NCI-H2081 (cell line): ENCODE results near the gene FRS2.
A peak's percentile ranks its signal among the peaks of the same experiment; 100 is the strongest.

ENCODE experiments used
- DNase-seq, 2 experiments: peaks; one replicate each; lab custom pipeline; 2025; lab: John Stamatoyannopoulos, UW

The FRS2 gene

DNA sequence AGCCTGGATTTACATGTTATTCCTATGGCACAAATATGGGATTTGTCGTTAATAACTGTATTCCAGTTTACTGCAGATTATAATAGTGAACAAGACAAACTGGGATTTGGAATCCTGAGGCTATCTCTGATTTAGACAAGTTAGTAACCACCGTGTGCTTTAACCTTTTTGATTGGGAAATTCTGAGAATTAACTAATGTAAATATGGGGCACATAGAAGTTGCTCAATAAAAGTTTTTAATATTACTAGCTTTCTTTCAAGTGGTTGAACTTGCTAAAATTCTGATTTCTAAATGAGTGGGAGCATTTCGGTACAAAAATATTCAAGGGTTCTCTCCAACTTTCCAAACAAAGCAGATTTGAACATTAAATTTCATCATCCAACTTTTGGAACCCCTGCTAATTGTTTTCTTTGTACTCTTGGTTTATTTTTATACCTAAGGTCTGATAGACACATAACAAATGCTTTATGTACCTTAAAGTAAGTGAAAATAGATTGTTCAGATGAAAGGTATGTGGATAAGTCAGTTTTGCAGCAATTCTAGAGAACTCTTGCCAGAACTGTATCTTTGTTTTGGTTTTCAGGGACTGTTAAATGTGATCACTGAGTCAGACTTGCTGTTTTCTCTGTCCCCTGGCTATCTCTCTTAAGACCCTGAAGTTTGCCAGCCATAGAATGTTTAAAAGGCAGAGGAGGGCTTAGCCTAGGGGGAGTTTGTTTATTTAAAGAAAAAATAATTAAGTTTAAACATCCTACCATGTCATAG lies 57.5 kb downstream of the FRS2 start:
- DNase-seq, result no peak

DNA sequence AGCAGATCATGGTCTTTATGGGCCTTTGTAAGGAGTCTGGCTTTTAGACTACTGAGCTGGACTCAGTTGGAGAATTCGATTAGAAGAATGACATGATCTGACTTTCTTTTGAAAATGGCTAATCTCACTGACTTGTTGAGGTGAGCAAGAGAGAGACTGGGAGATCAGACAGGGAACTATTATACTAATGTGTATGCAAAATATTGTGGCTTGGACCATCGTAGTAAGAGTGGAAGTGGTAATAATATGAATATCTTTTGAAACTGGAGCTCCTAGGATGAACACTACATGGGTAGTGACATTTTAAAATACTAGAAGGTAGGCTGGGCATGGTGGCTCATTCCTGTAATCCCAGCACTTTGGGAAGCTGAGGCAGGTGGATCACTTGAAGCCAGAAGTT lies 58.8 kb downstream of the FRS2 start:
- DNase-seq, result no peak

DNA sequence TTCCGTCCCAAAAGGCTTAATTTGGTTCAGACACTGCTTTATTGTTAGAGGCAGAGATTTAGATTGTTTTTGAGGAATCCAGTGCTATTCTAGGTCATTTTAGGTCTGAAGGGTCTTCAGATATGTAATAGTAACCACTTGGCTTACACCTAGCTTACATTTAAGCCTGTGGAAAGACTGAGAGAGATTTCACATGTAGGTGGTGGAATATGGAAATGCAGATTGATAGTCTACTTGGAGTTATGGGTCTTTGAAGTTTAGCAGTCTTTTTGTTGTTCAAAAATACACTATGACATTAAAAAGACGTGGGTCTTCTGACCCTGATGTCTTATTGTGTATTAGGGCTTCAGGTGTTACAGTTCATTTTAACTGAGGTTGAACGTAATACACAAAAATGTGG lies 63.7 kb downstream of the FRS2 start:
- no peak for DNase-seq

DNA sequence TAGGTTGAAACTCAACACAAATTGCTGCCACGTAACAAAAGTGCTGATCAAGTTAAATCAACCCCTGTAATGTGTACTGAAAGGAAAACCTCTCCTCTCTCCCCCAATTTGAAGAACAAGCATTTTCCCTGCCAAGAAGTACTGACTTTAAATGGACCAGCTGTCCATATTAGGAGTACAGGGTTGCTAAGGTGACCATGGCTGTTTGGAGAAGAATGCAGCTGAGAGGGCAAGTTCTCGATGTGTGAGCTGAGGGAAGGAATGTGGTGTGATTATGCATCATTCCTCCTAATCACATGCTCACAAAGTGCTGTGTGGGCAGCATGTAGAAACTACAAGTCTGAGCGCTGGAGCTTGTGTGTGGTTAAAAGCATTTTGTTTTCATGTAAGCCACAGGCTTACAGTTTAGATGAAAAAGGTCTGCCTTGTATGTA lies 64.2 kb downstream of the FRS2 start:
- DNase-seq, result peak; percentile 42 to 74

DNA sequence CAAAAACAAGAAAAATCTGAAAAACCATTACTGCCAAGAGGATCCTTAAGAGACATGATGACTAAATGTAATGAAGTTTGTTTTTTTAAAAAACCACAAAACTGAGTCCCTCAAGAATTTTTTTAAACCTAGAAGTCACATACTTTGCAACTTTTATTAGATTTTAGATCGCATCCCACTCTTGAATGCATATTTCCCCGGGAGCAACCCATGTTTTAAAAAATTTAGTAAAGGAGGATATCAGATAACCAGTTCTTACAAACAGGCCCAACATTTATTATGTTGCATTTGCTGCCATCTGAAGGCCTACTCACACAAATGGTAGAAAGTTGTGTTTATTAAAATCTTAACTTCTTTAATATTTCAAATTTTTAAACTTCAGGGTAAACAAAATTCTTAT lies 70.8 kb downstream of the FRS2 start:
- no peak for DNase-seq

DNA sequence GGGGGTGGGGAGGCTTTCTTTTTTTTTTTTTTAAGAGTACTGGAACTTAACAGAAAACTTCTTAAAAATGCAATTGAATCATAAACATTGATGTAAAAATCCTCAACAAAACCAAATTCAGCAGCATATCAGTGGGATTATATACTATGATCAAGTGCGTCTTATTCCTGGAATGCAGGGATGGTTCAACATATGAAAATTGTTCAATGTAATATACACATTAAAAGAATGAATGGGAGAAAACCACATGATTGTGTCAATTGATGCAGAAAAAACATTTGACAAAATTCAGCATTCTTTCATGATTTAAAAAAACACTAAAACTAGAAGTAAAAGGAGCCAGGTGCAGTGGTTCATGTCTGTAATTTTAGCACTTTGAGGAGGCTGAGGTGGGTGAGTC lies 73.9 kb downstream of the FRS2 start:
- DNase-seq, result no peak

DNA sequence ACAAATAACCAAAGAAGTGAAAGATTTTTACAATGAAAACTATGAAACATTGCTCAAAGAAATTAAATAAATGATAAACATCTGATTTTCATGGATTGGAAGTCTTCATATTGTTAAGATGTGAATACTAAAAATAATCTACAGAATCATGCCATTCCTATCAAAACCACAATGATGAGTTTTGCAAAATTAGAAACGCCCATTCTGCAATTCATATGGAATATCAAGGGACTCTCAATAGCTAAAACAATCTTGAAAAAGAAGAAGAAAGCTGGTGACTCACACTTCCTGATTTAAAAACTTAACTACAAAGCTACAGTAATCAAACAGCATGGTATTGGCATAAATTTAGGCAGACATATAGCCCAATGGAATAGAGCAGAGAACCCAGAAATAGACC lies 74.9 kb downstream of the FRS2 start:
- DNase-seq, result no peak

DNA sequence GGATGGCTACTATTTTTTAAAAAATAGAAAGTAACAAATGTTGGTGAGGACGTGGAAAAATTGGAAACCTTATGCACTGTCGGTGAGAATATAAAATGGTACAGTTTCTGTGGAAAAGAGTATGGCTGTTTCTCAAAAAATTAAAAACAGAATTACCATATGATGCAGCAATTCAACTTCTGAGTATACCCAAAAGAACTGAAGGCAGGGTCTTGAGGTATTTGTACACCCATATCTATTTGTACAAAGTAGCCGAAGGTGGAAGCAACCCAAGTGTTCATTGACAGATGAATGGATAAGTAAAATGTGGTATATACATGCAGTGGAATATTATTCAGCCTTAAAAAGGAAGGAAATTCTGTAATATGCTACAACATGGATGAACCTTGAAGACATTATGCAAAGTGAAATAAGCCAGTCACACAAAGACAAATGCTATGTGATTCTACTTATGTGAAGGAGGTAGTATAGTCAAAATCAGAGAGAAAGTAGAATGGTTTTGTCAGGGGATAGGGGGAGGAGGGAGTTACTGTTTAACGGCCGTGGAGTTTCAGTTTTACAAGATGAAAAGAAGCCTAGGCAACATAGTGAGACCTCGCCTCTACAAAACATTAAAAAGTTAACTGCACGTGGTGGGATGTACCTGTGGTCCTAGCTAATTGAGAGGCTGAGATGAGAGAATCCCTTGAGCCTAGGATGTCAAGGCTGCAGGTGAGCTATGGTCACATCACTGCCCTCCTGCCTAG lies 76.7 kb downstream of the FRS2 start:
- DNase-seq, result no peak

DNA sequence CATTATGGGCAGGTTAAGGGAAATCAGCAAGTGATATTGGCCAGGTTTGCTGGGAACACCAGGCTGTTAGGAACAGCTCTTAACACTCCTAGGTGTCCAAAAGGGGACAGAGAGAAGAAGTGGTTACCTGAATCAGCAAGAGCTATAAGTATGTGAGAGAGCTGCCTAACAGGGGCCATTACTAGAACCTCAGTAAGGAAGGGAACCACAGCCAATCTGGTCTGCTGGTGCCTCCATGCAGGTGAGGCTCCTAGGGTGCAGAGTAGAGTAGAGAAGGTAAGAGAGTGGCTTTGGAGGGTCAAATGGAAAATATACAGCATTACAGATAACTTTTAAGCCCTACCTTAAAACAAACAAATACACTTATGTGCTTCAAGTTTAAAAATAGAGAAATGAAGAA lies 78.5 kb downstream of the FRS2 start:
- no peak for DNase-seq

DNA sequence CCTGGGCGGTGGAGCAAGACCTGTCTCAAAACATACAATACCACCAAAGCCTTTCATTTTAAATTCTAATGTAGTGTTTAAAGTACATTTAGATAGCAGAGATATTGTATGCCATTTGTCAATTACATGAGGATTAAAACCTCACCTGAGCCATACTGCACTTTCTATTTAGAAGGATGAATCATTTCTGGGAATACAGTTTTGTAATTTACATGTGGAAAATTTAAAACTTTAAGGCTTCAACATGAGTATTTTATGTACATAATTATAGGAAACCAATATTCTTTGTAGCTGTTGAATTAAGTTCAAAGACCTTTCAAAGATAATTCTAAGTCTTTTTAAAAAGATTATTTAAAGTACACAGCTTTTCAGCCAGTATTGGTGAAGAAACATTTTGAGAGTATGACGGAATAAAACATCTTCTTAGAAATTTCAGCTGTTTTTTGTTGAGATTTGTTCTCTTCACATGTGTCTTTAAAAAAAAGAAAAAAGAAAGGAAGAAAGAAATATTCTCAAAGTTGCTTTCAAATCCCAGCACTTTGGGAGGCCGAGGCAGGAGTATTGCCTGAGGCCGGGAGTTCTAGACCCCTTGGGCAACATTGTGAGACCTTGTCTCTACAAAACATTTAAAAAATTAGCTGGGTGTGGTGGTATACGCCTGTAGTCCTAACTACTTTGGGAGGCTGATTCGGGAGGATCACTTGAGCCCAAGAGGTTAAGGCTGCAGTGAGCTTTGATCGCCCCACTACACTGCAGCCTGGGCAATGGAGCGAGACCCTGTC lies 80.6 kb downstream of the FRS2 start:
- DNase-seq, result no peak

DNA sequence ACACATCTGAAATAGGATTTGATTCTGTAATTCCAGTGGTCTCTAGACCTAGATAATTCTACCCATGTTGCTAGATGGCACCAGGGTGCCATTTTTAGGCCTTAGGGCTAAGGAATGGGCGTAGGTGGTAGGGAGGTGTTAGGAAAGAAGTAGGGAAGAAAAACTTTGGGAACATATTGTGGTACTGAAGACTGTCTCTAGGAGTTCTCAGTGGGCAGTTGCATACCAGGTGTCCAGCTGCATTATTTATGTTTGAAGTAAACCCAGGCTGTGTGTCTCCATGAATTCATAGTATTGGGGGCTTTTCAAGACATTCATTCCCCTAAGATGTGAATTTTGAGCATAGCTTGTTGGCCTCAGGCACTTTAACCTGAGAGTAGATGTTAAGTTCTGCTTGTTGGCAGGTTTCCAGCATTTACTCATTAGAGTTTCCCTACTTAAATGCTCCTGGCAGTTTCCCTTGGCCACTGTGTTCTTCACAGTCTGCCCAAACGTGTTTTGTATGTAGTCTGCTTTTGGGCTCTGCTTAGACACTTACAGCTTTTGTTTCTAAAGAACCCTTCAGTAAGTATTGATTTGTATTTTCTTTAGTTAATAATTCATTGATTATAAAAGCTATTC lies 83.5 kb downstream of the FRS2 start:
- peak in 1 of 2 experiments; percentile 29 for DNase-seq

DNA sequence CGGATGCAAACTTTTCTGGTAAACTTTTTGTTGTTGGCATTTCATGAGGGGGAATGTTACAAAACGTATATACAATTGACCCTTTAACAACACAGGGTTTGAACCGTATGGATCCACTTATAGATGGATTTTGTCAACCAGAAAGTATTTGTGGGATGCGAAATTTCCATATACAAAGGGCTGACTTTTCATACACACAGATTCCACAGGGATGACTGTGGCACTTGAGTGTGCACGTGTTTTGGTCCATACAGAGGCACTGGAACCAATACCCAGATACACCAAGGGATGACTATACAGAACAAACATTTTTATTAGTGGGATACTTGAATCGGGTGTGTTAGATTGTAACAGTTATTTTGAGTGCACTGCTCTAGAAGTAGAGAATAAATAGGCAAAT lies 85.3 kb downstream of the FRS2 start:
- DNase-seq, result no peak

DNA sequence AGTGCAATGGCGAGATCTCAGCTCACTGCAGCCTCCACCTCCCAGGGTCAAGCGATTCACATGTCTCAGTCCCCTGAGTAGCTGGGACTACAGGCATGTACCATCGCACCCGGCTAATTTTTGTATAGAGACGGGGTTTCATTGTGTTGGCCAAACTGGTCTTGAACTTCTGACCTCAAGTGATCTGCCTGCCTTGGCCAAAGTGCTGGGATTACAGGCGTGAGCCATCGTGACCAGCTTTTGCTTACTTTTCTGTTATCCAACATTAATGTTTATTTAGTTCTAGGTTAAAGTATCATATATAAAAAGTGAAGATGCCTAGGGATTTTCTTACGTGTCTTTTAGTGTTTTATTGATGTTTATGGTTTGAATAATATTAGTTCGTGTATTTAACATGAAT lies 86.2 kb downstream of the FRS2 start:
- no peak for DNase-seq

DNA sequence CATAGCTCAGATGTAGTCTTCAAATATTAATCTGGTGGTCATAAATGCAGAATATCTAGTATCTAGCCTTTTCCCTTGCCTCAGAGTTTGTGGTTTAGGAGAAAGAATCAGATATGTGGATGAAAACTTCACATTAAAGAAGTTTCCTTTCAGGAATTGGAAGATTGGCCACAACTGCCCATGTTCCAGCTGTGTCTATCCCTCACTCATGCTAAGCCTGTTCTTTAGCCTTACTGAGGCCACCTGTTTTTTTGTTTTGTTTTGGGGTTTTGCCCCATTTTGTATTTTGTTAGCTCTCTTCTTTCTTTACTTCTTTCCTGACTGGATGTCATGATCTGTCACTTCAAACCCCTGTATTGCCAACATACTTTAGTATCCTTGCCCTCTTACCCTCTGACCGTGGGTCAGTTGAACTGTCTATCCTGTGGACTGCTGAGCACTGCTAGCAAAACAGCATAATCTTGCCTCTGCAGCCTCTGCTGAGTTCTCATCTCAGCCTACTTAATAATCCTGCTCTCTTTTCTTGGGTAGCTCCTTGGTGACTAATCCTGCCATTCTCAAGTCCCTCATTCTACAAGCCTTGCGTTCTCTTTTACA lies 93.1 kb downstream of the FRS2 start:
- no peak for DNase-seq

DNA sequence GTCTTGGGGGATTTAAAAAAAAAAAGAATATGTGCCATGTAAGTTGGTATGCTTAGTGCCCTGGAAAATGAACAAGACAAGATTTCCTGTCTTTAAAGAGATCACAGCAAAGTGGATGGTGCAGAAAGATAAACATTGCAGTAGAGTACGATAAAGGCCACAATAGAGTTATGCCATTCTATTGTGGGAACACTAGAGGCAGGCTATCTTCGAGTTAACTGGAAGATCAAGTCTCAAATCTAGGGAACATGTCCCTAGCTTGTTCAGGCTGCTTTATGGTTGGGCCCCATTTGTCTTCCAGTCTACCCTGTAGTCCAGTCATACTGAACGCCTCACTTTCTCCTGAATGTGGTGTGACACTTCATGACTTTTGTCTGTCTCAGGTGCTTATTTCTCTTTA lies 96.4 kb downstream of the FRS2 start:
- DNase-seq, result no peak

DNA sequence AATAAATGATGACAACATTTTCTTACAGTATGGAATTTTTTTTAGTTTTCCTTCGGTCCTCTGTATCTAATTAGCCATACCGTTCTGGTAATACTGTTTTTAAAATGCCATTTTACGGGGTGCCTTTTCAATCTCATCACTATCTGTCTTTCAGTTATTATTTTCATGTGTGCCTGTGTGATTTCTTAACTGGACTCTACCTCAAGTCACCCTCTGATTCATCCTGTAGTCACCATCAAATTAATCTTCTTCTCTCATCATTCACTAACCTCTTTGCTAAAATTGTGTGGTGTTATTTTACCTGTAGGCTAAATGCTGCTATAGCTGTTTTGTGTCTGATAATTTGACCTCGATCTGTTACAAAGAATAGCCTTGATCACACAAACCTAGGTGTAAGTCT lies 99.0 kb downstream of the FRS2 start:
- DNase-seq, result no peak

DNA sequence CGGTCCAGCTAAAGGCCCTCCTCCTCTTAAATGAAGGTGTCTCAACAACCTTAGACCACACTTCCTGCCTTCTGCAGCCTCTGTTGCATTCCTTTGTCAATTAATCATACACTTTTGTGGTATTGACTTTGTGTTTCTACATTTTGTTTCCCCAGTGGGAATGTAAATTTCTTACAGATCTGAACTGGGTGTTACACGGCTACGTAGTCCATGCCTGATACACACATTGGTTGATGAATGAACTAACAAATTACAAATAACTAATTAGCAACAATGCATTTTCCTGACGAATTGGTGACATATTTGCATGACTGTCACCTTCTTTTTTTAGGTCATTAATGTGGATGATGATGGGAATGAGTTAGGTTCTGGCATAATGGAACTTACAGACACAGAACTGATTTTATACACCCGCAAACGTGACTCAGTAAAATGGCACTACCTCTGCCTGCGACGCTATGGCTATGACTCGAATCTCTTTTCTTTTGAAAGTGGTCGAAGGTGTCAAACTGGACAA lies 99.9 kb downstream of the FRS2 start:
- DNase-seq, result no peak

DNA sequence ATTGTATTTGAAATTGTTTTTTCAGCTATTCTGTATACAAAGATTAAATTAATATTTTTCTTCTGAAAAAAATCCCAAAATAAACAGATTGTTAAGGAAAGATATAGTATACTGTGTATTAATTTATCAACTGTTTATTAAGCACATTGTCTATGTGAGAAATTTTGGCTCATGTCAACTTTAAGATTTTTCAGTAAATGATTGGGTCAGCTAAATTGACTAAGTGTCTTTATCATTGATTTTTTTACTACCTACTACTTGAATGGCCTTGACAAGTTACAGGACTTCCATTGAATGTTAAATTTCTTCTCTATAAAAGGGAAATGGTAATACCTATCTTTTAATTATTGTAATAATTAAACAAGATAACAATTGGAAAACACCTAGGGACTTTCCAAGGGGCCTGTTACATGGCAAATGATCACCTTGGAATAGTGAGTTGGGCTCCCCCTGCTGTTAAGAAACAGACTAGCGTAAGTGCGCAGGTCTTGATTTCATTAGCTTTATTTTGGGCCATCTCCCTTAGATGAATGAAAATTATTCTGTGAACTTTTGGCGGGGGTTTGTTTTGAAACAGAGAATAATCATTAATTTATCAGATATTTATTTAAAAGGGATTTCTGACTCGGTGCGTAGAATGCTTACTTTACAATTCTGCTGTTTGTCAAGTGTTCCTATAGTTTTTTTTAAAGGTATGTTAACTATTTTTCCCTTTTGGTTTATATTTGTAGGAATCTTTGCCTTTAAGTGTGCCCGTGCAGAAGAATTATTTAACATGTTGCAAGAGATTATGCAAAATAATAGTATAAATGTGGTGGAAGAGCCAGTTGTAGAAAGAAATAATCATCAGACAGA lies 100.6 kb downstream of the FRS2 start:
- peak; percentile 65 to 73 for DNase-seq

DNA sequence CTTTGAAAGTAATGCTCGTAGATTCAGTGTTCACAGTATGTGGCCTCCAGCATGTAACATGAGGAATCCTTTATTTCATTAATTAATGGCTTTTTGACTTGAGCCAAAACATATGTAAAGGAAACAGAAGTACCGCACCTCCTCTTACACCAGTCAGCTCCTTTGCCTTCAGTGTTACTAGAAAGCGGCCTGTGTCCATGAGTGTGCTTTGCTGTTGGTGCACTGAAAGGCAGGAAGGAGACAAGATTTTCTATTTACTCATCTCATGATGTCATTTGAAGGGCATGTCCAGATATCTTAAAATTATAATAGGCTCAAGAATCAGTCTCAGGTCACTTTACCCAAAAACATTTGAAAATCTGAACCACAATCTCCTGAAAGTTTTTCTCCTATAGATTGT lies 105.2 kb downstream of the FRS2 start:
- DNase-seq, result no peak

DNA sequence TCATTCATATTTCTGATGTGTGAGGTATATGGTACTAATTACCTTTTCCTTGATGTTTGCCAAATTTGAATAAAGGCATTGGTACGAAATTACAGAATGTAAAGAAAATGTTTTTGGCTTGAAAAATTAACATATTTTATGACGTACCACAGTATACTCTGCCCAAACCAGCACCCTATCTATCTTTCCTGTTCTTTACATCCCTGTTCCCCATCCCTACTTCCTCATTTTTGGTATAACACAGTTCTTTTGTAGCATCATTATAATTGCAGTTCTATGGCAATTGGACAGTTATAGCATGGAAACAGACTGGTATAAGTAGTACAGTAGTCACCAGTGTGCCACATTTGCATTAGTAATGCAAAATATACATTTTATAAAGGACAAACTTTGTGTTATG lies 108.1 kb downstream of the FRS2 start:
- no peak for DNase-seq

DNA sequence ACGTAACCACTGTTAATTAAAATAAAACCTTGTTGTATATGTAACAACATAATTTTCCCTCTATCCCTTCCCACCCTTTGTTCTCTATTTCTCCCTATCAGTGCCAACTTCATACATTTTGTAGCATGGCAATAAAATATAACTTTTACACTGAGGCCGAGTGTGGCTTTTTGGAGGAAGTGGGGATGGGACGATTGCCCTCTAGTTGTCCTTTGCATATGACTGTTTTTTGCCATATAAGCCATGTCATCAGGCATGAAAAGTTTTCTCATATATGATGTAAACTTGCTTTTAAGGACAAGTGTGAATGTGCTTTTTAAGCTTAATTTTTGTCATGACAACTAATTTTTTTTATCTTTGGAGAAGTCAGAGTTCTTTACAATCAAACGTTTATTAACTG lies 108.8 kb downstream of the FRS2 start:
- DNase-seq, result no peak
